Fibroblast of peridontal ligament (primary cell): Measurements from ENCODE around the gene GHRHR.
A peak's percentile ranks its signal among the peaks of the same experiment; 100 is the strongest.

Experiments used
- DNase-seq: peaks from one replicate; pipeline ENCODE4 v3.0.0-alpha.2; 2010; ENCODE audit errors: extremely low read depth

GHRHR gene

DNA sequence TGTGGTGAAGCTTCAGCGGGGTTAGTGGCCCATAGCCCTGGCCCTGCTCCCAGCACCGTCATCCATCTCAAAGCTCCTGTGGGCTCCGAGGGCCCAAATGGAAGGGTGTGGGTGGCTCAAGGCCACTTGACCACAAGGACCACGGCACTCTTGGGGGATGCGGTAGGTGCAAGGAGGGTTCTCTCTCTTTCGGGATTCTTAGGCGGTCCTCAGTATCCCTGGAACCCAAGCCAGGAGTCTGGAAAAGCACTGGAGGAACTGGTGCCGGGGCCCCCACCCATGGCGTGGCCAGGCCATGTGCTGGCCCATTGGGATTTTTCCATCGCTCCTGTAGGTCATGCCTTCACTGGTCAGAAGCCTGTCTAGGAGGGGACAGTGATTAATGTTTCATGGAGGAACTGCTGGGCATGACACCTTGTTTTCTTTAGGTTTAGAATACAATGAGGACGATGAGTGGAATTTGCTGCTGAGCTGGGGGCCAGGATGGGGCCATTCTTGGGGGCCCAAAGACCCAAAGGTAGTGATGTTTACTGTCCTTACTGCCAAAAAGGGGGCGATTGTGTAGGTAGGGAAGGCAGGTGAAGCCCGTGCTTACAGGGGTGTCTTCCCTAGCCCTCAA, 35.4 kb upstream of the GHRHR start:
- no peak for DNase-seq

DNA sequence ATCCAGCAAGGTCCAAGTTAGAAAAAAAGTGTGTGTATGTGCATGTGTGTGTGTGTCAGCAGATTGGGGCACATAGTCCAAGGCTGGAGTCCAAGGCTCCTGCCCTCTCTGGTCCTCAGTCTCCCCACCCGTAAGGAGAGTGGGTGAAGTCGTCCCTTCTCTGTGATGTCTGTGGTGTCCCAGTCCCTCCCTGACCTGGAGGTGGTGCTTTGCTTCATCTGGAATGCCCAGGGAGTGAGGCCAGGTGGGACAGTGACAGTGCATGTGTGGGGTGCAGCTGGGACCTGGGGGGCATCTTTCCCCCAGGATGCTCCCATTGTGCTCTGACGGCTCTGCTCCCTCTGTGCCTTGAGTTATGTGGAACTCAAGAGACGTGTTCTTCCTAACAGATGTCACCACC, 34.1 kb upstream of the GHRHR start:
- no peak for DNase-seq

DNA sequence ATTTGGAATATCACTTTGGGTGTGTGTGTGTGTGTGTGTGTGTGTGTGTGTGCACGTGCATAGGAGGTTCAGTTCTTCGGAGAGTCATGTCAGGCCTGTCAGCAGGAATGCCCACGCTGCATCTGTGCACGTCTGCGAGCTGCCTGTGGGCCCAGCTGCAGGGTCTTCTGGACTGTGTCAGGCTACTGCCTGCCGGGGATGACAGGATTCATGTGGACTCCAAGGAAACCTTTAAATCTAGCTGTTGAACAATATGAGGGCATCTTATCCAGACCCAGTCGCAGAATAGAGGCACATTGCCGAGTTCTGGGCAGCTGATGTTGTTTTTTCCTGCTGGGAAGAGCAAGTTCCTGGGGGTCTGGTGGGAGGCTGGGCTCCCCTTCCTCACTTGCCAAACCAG, 33.1 kb upstream of the GHRHR start:
- DNase-seq = no peak

DNA sequence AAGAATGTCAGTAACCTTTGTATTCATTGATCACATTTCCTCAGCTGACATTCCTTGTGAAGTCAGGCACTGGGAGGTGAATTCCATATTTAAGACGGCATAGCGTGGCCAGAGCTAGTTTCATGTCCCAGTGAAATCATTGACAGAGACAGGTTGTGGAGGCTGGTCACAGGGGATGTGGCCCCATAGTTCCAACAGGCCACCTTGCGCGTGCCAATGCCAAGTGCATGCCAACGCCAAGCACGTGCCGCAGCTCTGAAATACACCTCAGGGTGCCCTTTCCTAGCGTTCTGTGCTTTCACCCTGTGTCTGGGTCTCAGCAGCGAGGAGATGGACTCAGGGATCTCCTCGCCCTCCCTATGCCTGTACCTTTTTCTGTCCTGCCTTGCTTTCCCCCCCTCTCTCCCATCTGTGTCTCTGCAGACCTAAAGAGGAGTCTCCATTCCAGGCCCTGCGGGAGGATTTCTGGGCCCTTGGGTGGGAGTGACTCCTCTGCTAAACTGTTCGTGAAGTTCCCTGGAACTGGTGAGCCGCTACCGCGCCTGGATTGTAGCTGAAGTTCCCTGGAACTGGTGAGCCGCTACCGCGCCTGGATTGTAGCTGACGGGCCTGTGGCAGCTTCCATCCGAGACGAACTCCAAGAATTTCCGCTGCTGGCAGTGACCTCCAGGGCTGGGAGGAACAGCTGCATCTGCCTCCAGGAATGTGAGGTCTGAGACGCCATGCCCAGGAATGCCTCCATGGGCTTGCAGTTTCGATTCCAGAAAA, 32.4 kb upstream of the GHRHR start:
- no peak for DNase-seq

DNA sequence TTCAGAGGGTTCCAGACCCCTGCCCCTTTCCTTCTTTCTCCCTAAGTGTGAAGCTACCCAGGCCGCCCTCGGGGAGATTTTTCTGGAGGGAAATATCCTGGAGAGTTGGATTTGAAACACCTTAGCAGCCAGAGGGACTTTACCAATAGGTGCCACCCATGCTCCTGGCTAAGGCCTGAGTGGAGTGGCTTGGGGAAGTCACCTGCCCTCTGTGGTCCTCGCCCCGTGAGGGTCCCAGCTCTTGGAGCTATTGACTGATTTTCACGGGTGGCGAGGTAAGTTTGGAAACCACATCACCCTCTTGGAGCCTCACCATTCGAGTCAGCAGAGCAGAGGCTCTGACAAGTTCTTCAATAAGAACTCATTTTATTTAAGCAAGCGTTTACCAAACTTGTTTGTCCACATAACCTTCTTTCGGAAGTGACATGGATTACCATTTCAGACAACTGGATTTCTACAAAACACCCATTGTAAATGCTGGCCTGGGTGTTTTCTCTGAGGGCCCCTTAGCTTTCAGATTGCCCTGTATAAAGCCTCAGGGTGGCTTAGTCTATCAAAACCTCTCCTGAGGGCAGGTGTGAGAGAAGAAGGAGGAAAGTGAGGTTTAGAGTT, 31.7 kb upstream of the GHRHR start:
- DNase-seq = no peak

DNA sequence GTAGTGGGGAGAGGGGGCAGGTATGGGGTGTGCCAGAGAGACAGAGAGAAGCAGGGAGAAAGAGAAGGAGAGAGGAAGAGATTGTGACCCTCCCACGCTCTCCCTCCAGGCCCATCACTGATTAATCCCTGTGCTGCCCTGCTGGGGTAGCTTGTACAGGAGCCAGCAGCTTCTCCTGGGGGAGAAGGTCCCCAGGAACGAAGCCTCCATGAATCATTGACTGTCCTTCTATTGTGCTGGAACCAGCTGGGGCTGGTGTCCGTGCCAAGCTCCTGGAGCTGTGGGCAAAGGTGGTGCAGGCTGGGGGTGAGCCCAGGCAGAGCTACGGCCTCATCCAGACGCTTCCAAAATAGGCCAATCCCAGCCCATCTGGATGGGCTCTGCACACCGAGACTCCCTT, 31.2 kb upstream of the GHRHR start:
- no peak for DNase-seq

DNA sequence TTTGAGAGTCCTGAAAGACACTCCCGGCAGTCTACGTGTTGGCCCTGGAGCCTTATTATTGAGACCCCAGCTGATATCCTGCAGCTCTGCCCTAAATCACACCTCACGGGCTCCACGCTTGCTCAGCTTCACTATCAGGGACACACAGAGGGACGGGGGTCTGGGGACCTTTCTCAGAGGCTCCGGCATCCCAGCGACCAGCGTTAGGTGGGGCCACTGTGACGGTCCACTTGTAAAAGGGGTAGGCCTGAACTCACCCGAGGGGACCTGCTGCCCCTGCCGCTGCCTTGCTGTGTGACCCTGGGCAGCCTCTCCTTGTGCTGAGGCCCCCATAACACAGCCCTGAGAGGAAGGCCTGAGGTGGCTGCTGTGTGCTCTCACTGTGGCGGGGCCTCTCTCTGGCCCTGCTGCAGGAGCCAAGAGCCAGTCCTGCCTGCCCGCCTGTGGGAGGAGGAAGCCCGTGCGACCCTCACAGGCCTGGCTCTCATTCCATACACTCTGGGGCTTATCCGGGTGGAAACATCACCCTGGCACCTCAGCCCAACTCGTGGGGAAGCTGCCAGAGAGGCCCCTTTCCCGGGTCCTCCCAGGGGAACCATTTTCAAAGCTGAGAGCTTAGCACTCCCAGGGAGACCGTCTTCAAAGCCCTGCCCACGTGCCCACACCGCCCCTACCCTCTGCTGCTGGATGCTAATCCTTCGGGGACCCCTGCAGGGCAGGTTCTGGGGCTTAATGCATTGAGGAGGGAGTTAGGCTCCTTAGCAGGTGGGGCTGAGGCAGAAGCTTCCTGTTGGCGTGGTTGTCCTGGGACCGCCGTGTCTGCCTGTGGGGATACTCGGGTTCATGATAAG, 30.4 kb upstream of the GHRHR start:
- DNase-seq = no peak

DNA sequence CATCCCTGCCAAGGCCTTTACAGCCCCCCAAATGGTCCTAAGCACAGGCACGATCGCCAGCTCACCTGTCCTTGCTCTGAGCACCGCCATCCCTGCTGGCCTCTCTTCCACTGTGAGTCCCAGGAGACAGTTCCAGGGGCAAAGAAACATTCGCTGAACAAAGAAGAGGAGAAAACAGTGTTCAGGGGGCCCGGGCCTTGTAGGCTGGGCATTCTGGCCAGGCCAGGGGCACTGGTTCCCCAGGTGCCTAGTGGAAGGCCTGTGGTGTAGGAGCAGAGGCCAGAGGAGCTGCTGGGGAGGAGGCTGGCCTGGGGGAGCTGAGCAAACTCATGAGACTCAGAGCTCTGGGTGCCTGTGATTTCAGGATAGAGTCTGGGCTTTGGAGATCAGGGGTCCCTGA, 29.5 kb upstream of the GHRHR start:
- no peak for DNase-seq

DNA sequence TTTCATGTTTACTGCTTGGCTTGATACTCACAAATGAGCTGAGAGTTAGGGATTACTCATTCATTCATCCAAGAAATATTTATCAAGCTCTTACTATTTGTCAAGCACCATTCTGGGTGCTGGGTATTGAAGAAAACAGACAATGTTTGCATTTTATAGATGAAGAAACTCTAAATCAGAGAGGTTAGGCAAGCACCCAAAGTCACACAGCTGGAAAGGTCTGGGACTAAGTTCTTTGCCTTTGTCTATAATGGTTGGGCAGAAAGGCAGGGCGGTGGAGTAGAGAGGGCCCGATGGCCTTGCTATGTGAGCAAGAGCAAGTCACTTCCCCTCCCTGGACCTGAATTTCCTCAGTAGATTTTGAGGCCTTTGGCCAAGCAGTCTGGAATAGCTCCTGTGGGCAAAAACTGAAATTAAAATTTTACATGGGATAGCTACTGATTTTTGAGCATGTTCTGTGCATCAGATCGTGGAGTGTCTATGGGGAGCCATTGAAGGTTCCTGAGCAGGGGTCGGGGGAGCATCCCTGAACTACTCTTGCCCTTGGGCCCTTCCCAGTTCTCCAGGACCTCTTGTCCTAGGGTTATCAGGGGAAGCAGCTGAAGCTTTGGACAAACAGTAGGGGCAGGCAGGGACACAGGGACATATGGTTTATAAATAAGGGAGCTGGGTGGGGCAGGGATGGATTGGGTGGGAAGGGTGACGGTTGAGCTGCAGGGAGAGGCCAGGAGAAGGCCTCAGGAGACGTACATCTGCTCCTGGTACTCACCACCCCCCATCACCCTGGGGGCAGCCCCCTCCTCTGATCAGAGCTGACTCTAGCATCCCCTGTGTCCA, 28.8 kb upstream of the GHRHR start:
- no peak for DNase-seq

DNA sequence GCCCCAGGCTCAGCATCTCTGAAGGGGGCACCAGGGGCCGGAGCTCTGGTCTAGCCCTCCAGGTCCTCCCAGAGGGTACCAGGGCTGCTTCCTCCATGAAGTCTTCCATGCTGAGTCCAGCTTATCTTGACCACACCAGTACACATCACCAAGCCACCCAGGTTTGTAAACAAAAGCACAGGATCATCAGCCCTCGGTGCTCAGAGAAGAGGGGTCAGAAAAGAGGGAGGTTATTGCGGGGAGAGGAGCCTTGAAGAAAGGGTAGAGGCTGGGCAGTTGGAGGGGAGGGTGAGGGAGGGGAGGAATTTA, 28.2 kb upstream of the GHRHR start:
- no peak for DNase-seq

DNA sequence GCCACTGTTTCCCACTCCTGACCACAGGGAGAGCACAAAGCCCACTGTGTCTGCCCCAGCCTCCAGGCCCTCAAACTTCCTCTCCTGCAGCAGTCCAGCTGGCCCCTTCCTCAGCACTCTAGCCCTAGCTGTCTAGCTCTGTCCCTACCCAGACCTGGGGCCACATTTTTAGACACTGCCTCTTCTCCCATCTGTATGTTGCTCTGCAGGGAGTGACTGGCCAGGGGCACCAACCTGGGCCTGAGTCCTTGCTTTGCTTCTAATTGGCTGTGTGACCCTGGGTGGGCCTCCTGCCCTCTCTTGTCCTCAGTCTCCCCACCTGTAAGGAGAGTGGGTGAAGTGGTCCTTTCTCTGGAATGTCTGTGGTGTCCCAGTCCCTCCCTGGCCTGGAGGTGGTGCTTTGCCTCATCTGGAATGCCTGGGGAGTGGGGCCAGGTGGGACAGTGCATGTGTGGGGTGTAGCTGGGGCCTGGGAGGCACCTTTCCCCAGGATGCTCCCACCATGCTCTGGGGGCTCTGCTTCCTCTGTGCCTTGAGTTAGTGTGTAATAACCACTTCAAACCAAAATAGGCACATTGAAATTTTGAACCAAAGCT, 27.0 kb upstream of the GHRHR start:
- DNase-seq = no peak

DNA sequence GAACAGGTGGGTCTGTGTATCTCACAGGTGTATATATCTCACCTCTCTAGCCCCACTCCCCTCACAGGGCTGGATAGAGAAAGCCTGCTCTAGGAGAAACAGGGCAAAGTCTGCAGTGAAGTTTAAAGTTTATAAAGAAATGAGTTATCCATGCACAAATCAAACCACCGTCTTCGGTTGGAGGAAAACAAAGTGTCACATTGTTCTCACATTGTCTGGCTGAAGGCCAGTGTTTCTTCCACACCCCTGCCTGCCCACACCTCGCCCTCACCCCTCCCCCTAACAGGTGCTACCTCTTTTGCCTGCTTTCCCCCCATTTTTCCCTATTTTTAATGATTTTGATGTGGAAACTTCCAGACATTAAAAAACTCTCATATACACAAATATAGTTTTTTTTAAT, 26.3 kb upstream of the GHRHR start:
- no peak for DNase-seq

DNA sequence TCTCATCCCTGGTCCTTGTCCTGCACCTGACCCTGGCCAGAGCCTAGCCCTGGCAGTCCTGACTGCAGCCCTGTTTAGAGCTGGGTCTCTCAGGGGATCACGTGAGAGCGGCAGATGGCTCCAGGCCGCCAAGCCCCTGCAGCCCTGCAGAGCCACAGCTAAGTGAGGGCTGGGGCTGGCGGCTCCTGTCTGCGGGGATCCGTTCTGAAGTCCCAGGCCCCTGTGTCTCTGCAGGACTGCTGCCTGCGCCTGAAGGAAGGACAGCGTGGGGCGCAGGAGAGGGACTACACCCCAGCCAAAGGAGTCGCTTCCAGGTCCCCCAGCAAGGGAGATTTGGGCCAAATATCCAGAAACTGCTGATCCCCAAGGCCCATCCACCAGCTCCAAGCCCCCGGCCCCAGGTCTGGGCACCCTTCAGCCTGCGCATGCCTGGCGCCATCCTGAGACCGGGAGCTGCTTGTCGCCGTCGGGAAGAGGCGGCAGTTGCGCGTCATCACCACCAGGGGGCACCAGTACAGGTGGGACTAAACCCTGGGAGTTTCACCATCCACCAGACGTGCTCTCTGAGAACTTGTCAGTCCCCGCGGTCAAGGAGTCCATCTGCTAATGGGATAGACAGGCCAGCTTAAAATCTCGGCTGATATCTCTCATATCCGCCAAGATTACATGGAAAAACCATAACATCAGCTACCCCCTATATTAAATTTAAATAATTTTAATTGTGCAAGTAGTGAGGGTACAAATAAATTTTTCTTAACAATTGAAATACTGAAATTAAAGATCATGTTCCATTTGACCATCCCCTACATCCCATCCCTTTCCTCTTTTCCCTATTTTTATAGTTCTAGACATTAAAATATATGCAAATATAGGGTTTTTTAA, 25.1 kb upstream of the GHRHR start:
- DNase-seq = peak; percentile 56

DNA sequence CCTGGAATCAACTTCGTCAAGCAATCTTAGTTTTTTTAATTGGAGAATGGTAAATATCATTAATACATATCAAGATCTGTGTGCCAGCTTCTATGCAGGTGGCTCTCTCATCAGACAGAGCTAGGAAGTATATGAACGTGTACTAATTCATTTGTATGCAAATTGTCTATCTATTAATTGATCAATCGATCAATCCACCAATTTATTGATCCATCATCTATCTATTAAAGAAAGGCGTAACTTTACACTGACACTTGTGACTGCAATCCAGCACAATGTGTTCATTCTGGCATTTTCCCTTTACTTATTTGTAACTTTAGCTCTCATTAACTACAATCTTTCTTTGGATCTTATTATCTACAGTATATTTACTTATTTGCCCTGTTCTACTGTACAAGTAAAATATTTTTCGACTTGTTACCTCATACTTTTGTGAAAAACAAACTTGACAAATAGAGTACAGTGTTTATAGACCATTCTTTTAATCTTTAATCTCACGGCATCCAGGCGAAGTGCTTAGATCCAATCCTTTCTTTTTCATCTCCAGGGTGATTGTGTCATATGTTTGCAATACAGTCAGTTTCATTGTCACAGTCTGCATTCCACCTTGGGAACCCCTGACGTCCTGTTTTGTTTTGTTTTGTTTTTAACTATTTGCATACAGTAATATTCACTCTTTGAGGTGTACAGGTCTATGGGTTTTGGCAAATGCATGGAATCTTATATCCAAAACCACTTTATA, 22.0 kb upstream of the GHRHR start:
- DNase-seq = no peak

DNA sequence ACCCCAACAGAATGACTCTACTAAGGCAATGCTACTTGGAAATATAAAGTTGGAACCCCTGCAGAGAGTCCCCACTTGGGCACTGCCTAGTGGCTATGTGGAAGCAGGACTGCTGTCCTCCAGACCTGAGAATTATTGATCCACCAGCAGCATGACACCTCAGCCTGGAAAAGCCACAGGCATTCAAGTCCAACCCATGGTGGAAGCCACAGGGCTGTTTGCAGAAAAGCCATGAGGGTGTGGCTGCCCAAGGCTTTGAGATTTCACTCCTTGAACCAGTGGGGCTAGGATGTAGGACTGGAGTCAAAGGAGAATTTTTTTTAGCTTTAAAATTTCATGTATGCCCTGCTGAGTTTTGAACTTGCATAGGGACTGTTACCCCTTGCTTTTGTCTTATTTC, 13.6 kb upstream of the GHRHR start:
- no peak for DNase-seq

DNA sequence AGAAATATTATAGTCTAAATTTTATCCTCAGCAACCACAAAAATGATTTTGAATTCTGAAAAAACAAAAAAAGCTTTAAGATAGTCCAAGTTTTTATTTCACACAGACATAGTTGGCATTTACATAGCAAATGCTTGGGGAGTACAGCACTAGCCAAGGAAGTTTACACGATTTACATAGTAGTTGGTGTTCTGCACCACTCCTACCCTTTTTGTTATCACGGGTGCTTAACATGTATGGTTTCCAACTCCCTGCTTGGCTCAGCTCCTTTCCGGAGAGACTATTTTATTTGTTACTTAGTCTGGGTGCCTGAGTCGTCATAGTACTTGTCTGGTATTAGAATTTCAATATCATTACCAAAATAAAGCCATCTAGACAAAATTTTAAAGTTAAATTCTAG, 8.8 kb upstream of the GHRHR start:
- DNase-seq = no peak

DNA sequence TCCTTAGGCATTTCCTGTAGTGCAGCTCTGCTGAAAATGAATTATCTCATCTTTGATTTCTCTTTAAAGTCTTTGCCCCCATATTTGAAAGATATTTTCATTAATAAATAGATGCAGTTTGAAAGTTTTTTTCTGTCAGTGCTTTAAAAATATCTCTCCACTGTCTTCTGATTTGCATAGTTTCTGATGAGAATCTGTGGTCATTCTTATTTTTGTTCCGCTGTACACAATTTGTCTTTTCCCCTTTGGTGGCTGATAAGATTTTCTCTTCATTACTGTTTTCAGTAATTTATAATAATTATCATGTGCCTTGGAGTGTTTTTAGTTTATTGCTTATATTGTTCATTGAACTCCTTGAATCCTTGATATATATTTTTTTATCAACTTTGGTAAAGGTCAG, 7.0 kb upstream of the GHRHR start:
- no peak for DNase-seq

DNA sequence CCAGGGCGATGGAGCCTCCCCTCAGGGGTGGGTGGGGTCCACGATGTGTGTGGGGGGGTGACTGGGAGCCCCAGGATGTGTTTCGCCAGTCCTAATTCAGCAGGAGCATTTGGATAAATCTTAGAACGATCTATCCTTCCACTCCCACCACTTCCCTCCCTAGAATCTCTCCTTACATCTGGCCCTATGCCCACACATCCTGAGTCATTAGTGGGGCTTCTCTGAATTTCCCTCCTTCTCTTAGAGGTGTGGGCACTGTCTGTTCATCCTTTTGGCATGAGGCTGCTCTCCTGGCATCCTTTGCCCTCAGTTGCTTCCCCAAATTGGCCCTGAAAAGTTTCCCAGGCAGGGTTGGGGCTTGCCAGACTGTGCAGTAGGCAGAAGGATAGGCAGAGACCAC, 1.6 kb downstream of the GHRHR start:
- no peak for DNase-seq

DNA sequence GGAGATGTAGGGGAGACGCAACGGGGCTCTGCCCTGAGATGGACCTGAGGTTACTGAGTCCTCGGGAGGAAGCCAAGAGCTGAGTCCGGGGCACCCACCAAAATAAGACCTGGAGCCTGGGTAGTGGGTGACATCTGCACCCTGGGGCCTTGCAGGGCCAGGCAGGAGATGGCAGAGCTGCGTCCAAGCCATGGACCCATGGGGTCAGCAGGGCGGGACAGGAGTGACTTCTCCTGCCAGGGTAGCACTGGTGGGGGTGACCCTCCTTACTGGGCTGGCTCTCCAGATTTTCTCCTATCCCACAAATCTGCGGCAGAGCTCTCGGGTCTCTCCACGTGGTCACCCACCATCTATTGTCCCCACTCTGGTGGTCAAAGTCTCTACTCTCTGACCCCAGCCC, 2.1 kb downstream of the GHRHR start:
- DNase-seq = no peak

DNA sequence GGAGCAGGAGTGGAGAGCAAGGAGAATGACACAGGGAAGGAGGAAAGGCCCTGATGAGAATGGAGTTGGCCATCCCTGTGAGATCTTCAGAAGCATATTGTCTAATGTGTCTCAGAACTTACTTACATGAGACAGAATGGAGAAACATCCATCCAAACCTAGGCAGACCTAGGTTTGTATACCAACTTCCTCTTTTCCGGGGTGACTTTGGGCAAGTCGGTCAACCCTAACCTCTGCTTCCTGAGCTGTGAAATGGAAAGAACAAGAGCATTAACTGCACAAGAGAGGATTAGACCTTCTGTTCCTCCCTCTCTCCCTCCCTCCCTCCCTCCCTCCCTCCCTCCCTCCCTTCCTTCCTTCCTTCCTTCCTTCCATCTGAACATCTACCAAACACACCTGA, 4.5 kb downstream of the GHRHR start:
- no peak for DNase-seq
